SK-N-DZ (cell line): ENCODE results near the gene RAB30.
A peak's percentile ranks its signal among the peaks of the same experiment; 100 is the strongest.

Experiments used
- DNase-seq: peaks from one replicate; pipeline ENCODE4 v3.0.0-alpha.2; 2015; ENCODE audit warnings: low spot score

RAB30 gene

GRCh38 chr11:83041126-83041525 is 30.6 kb downstream of the RAB30 start:
- no peak for DNase-seq

GRCh38 chr11:83039566-83039965 is 32.1 kb downstream of the RAB30 start:
- DNase-seq: no peak

- DNase-seq: peak; percentile 85
These were observed 33.8 kb downstream of the RAB30 start for GRCh38 chr11:83037877-83038276.

DNA sequence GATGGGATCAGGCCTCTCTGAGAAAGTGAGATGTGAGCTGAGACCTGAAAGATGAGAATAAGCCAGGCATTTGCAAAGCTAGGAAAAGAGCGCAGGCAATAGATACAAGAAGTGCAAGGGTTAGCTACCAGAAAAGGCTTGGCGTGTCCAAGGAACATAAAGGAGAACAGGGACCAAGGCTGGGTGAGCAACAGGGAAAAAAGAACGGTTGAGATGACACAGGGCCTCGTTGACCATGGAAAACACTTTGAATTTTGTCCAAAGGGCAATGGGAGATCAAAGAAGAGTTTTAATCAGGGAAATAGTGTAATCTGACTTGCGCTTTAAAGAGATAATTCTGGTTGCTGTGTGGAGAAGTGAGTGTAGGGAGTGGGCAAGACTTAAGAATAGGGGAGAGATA is 35.0 kb downstream of the RAB30 start:
- peak; percentile 26 for DNase-seq

- DNase-seq: peak; percentile 99
These were observed 36.4 kb downstream of the RAB30 start for GRCh38 chr11:83035070-83035854.

DNA sequence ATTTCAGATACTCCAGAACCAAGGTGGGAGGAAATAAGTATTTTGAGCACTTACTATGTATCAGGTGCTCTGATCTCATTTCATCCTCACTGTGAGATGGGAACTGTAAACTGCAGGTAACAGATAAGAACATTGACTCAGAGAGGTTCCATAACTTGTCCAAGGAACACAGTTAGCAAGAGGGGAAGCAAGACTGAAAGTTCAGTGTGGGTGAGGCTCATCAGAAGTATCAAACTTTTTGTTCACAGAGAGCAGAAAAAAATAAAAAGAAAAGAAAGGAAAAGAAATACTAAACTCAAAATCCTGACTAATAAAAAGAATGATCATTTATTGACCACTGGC is 37.1 kb downstream of the RAB30 start:
- no peak for DNase-seq

- DNase-seq: peak; percentile 85
These were observed 37.6 kb downstream of the RAB30 start for GRCh38 chr11:83033972-83034672.

- DNase-seq: no peak
These were observed 38.3 kb downstream of the RAB30 start for GRCh38 chr11:83033371-83033770.

GRCh38 chr11:83031127-83031526 is 40.6 kb downstream of the RAB30 start:
- DNase-seq: no peak

GRCh38 chr11:83027794-83028193 is 43.9 kb downstream of the RAB30 start:
- DNase-seq: no peak

DNA sequence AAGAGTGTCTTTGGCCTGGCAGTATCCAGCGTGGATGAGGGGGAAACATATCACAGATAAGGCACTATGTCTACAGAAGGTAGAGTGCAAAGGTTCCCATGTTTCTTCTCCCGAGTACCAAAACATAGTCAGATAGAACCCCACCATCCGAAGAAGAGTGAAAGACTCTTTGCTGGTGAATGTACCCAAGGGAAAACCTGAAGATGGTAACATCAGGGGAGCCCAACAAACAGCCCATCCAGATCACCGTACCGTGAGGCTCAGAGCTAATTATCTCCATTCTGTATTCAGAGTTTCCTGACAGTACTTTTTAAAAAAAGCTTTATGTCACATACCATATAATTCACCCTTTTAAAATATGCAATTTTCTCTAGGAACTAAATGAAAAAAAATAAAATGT is 44.4 kb downstream of the RAB30 start:
- DNase-seq: no peak

- no peak for DNase-seq
These were observed 45.5 kb downstream of the RAB30 start for GRCh38 chr11:83026229-83026628.

- DNase-seq: no peak
These were observed 46.4 kb downstream of the RAB30 start for GRCh38 chr11:83025267-83025704.

DNA sequence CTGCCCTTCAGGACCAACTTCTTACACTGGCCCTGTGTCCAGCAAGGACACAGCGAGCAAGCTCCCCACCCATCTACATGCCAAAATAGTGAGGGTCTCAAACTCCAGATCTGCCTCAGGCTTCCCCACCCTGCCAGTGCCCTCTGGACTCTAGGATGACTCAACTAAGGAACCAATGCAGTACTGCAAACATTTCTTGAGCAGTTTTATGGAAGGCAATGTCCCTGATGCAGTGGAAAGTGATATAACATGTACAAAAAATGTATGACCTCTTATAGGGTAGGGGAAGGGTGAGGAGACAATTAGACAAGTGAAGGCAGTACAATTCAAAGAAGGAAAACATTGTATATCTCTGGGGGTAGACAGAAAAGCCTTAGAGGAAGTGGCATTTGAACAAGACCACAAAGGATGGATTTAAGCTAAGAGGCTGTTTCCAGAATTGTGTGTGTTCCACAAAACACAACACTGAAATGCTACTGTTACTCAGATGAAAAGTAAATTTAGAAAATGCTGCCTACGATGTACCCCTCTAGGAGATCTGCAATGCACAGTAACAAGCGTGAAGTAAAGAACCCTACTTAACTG is 47.3 kb downstream of the RAB30 start:
- DNase-seq: no peak

DNA sequence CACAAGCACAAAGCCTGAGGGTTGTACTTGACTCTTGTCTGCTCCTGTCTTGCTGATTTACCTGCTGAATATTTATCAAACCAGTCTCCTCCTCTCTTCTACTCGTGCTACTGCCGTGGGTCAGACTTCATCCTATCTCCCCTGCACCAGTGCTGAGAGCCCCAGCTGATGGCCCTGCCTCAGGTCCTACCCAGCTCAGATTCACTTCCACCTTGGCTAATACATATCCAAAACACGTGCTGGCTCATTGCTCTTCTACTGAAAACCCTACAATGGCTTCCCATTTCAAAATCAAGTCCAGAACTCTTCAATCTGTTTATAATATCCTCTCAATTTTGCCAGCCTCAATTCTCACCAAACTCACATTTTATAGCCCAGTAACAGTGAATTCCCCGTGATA is 48.3 kb downstream of the RAB30 start:
- no peak for DNase-seq

GRCh38 chr11:83021780-83022125 is 49.9 kb downstream of the RAB30 start:
- DNase-seq: no peak

GRCh38 chr11:83020942-83021779 is 50.5 kb downstream of the RAB30 start:
- no peak for DNase-seq

GRCh38 chr11:83019888-83020579 is 51.7 kb downstream of the RAB30 start:
- no peak for DNase-seq

DNA sequence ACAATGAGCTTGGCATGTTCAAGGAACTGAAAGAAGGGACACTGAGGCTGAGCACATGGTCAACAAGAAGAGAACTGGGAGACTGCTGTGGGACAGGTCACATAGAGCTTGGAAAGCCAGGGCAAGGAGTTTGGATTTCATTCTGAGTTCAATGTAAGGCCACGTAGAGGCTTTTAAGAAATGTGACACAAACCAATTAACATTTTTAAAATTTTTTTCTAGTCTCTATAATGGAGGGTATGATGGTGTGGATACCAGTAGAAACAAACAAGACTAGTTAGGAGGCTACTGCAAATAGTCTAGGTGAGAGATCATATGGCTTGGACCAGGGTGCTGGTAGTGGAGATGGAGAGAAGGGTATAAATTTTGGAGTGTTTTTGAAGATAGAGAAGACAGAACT is 56.7 kb downstream of the RAB30 start:
- DNase-seq: no peak

GRCh38 chr11:83012168-83013067 is 59.3 kb downstream of the RAB30 start:
- DNase-seq: no peak
